HepG2 (cell line): ENCODE results near the gene MGAT4C. TPM values are rescaled to one million over a fixed set of nuclear protein-coding genes. Genes with fewer than 3 reads are reported as not detected.

Experiments used
- ATAC-seq: fragments of 200-7000 bp; cut with Tn5 transposase; 3 replicates; pipeline ENCODE4 v1.9.1; 2020; ENCODE audit warnings: mild to moderate bottlenecking, moderate library complexity
- BruUV-seq: library from RNA; stranded (reverse); fragments of 400-500 nt; replicated peaks from 2 replicates; lab custom pipeline; 2021; lab: Mats Ljungman, UMichigan
- CTCF ChIA-PET: fragments of 300-600 bp; formaldehyde crosslinking; extraction: SDS; loops from one replicate; lab custom pipeline; 2021; ENCODE audit warnings: low total read pairs, inconsistent platforms, low intra/inter-chr PET ratio; lab: Yijun Ruan, JAX
- POLR2A ChIA-PET: fragments of 350-600 bp; sonication (Branson Sonifier 250); formaldehyde crosslinking; loops from one replicate; lab custom pipeline; 2020; ENCODE audit warnings: antibody characterized with exemption, inconsistent platforms; lab: Yijun Ruan, JAX
- DNase-seq: peaks from one replicate; pipeline ENCODE4 v3.0.0-alpha.2; 2015; ENCODE audit warnings: low spot score
- FAIRE-seq: peaks from 3 replicates; lab custom pipeline; 2011; peaks lifted over from hg19 to GRCh38; lab: Jason Lieb, UNC
- H2AFZ ChIP-seq: one replicate; pipeline ENCODE4 v1.6.1; 2011; ENCODE audit warnings: low read length, inconsistent platforms
- H3K27ac ChIP-seq: fragments of 300-600 bp; 3 replicates; pipeline ENCODE4 v1.8.0; 2011; ENCODE audit warnings: mixed run types, mild to moderate bottlenecking, mixed read lengths, low read length, inconsistent platforms; ENCODE audit not compliant: insufficient read depth; ENCODE audit errors: extremely low read length
- H3K27me3 ChIP-seq, 2 experiments: fragments of 200-600 bp in 1 of 2; 2 replicates in 1 of 2; 3 replicates in 1 of 2; pipeline versions ENCODE4 v1.6.0 to v1.8.0; 2011; ENCODE audit warnings: low read length in 2 of 2, mild to moderate bottlenecking in 2 of 2, moderate library complexity in 2 of 2, inconsistent platforms in 1 of 2; ENCODE audit not compliant: insufficient read depth in 2 of 2, control insufficient read depth in 1 of 2
- H3K36me3 ChIP-seq, 2 experiments: fragments of 200-600 bp in 1 of 2; replicated peaks in 1 of 2; 2 replicates in 1 of 2; 3 replicates in 1 of 2; pipeline versions ENCODE4 v1.5.1 to v1.8.0; 2011; ENCODE audit warnings: low read length in 2 of 2, inconsistent platforms in 1 of 2; ENCODE audit not compliant: insufficient read depth in 2 of 2, control insufficient read depth in 1 of 2
- H3K4me1 ChIP-seq: 2 replicates; pipeline ENCODE4 v1.5.1; 2012; ENCODE audit warnings: low read length, inconsistent platforms; ENCODE audit not compliant: insufficient read depth
- H3K4me2 ChIP-seq: 2 replicates; pipeline ENCODE4 v1.6.0; 2011; ENCODE audit warnings: low read depth, low read length, inconsistent platforms
- H3K4me3 ChIP-seq, 3 experiments: fragments of 200-600 bp in 1 of 3; sonication (generic), shearing (Covaris generic) in 1 of 3; replicated peaks in 1 of 3; 2 replicates each; pipeline ENCODE4 v1.5.1; 2011 to 2016; ENCODE audit warnings: low read length in 3 of 3, inconsistent platforms in 2 of 3, low read depth in 2 of 3, mild to moderate bottlenecking in 2 of 3, control low read depth in 1 of 3, mixed read lengths in 1 of 3; ENCODE audit not compliant: insufficient read depth in 1 of 3
- H3K79me2 ChIP-seq: one replicate; pipeline ENCODE4 v1.6.1; 2011; ENCODE audit warnings: low read length, inconsistent platforms; ENCODE audit not compliant: insufficient read depth
- H3K9ac ChIP-seq: 2 replicates; pipeline ENCODE4 v1.6.0; 2011; ENCODE audit warnings: mild to moderate bottlenecking, low read depth, low read length, inconsistent platforms; ENCODE audit not compliant: insufficient read depth
- H3K9me3 ChIP-seq: 2 replicates; pipeline ENCODE4 v1.5.1; 2012; ENCODE audit warnings: mild to moderate bottlenecking, low read length
- H4K20me1 ChIP-seq: 2 replicates; pipeline ENCODE4 v1.6.0; 2011; ENCODE audit warnings: inconsistent platforms, mild to moderate bottlenecking, low read length, moderate library complexity; ENCODE audit not compliant: insufficient read depth
- HNRNPK ChIP-seq: fragments of 200-400 bp; formaldehyde crosslinking; IDR thresholded peaks from 2 replicates; pipeline ENCODE4 v1.6.1; 2018; ENCODE audit warnings: low read length, low read depth, moderate library complexity, mild to moderate bottlenecking; ENCODE audit not compliant: poor library complexity, severe bottlenecking
- MXI1 ChIP-seq: IDR thresholded peaks from 3 replicates; pipeline ENCODE4 v1.6.1; 2012; ENCODE audit warnings: low read depth, low read length, inconsistent platforms, borderline replicate concordance
- PATZ1 ChIP-seq: sonication (generic); formaldehyde crosslinking; IDR thresholded peaks from 2 replicates; pipeline ENCODE4 v1.4.0; 2020; ENCODE audit warnings: missing genetic modification reagents
- SCMH1 ChIP-seq: sonication (generic); formaldehyde crosslinking; IDR thresholded peaks from 2 replicates; pipeline ENCODE4 v1.9.0; 2021; ENCODE audit warnings: missing genetic modification reagents, mild to moderate bottlenecking, borderline replicate concordance
- SIN3B ChIP-seq: fragments of 150-350 bp; IDR thresholded peaks from 2 replicates; pipeline ENCODE4 v1.6.1; 2014; ENCODE audit warnings: low read length
- TCF7 ChIP-seq: sonication (generic); IDR thresholded peaks from 2 replicates; pipeline ENCODE4 v1.6.1; 2016; ENCODE audit warnings: antibody characterized with exemption, low read depth
- THYN1 ChIP-seq: sonication (generic); formaldehyde crosslinking; IDR thresholded peaks from 2 replicates; pipeline ENCODE4 v1.8.1; 2023; ENCODE audit warnings: low read depth, mild to moderate bottlenecking, moderate library complexity, missing genetic modification reagents, borderline replicate concordance
- WGBS: methylation state at CpG from one replicate; pipeline ENCODE4 v1.1.6; 2017; ENCODE audit warnings: low lambda C conversion rate; 5-methylcytosine and 5-hydroxymethylcytosine counted together
- in situ Hi-C: cut with HindIII; loops from 2 replicates; pipeline ENCODE4 v1.10.0; 2017; ENCODE audit warnings: low pct_unique_long_range_greater_than_20kb; ENCODE audit not compliant: extremely low pct_ligation_motif_present
- intact Hi-C: fragments of 100-400 bp; cut with micrococcal nuclease; formaldehyde crosslinking; loops from one replicate; pipeline ENCODE4 v1.10.0; 2022; ENCODE audit not compliant: unreplicated experiment
- polyA plus RNA-seq, 8 experiments: library from polyadenylated mRNA; depleted of rRNA in 3 of 8; stranded (reverse) in 7 of 8; unstranded in 1 of 8; fragments of >200 nt; fragmentation: Illumina TruSeq in 4 of 8; extraction: Trizol in 4 of 8; gene quantifications; 2 replicates each; pipeline versions ENCODE4 v1.2.1 to v1.2.3, GENCODE V29; 2011 to 2016; ENCODE audit warnings: low read depth in 4 of 8, missing spikeins in 1 of 8, mixed read lengths in 1 of 8; ENCODE audit not compliant: insufficient read depth in 1 of 8
- total RNA-seq, 5 experiments: library from RNA; depleted of rRNA; stranded (reverse); fragments of >200 nt; fragmentation: Illumina TruSeq; extraction: Trizol; gene quantifications; 2 replicates each; pipeline ENCODE4 v1.2.3, GENCODE V29; 2016; ENCODE audit warnings: low read depth in 1 of 5
- TF ChIP-seq, protein P1 (sequence below): conservative IDR thresholded peaks from 2 replicates; pipeline ENCODE4 v1.6.1; 2018; ENCODE audit warnings: missing genetic modification reagents
- TF ChIP-seq, protein P2 (sequence below): sonication (generic); formaldehyde crosslinking; IDR thresholded peaks from 2 replicates; pipeline ENCODE4 v1.4.0; 2020; ENCODE audit warnings: missing genetic modification reagents, borderline replicate concordance
- TF ChIP-seq, protein P3 (sequence below): IDR thresholded peaks from 2 replicates; pipeline ENCODE4 v1.6.1; 2016; ENCODE audit warnings: mild to moderate bottlenecking

Gene MGAT4C
- total and polyA plus RNA-seq, 2 of the 13 experiments (the other 11 are each of a cell fraction or from before 2014, with no cell fraction given): not detected

DNA sequence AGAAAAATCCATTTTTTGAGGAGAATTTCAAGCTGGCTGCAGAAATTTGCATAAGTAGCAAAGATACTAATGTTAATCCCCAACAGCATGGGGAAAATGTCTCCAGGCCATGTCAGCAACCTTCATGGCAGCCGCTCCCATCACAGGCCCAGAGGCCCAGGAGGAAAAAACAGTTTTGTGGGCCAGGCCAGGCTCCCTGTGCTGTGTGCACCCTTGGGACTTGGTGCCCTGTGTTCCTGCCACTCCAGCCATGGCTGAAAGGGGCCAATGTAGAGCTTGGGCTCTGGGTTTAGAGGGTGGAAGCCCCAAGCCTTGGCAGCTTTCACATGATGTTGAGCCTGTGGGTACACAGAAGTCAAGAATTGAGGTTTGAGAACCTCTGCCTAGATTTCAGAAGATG is 76.3 kb downstream of the MGAT4C start (continued):
- TF ChIP-seq, protein P1, sequence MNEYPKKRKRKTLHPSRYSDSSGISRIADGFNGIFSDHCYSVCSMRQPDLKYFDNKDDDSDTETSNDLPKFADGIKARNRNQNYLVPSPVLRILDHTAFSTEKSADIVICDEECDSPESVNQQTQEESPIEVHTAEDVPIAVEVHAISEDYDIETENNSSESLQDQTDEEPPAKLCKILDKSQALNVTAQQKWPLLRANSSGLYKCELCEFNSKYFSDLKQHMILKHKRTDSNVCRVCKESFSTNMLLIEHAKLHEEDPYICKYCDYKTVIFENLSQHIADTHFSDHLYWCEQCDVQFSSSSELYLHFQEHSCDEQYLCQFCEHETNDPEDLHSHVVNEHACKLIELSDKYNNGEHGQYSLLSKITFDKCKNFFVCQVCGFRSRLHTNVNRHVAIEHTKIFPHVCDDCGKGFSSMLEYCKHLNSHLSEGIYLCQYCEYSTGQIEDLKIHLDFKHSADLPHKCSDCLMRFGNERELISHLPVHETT (CRISPR knock-in tag): no peak
- TF ChIP-seq, all 625 proteins: peak for 0

DNA sequence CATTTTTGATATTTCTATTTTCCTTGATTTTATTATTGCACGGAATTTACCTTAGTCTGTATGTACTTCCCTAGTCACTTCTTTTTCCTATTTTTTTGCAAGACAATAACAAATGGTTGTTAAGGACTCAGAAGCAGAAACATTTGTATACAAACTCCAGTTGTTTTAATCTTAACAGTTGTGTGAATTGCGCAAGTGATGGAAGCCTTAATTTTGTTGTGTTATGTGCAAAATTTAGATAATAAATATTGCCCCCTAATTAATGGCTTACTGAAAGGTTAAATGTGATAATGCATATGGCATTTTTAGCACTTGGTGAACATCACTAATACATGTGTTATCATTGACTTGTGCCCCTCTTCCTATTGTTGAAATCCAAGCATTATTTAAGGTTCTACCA is 82.0 kb downstream of the MGAT4C start:
- no peak for DNase-seq
- ChIA-PET POLR2A (no interaction called here), CTCF (no interaction called here)
- no peak for ATAC-seq
- no peaks in the 10 kb centered on the region for H4K20me1 ChIP-seq
- in situ Hi-C loops (no loop called here), intact Hi-C loops (no loop called here)
- no peaks in the 10 kb centered on the region for H3K27me3 ChIP-seq
- no peaks in the 10 kb centered on the region for H3K79me2 ChIP-seq
- no peak overlapping the region for H3K27ac ChIP-seq
- H2AFZ ChIP-seq: no peak overlapping the region
- no peaks in the 10 kb centered on the region for H3K4me1 ChIP-seq
- no peak overlapping the region for H3K4me2 ChIP-seq
- 4% methylated on average over 2 of the region's 2 CpGs for whole genome bisulfite sequencing
- H3K36me3 ChIP-seq: no peaks in the 10 kb centered on the region
- BruUV-seq: no TSS peak
- H3K9ac ChIP-seq: no peak overlapping the region
- FAIRE-seq: no peak
- no peaks in the 10 kb centered on the region for H3K9me3 ChIP-seq
- H3K4me3 ChIP-seq: no peak overlapping the region
- TF ChIP-seq SCMH1 (CRISPR knock-in tag) (no peak), SIN3B (no peak), THYN1 (no peak), TCF7 (no peak), PATZ1 (CRISPR knock-in tag) (no peak), HNRNPK (no peak), MXI1 (no peak)
- TF ChIP-seq, protein P2, sequence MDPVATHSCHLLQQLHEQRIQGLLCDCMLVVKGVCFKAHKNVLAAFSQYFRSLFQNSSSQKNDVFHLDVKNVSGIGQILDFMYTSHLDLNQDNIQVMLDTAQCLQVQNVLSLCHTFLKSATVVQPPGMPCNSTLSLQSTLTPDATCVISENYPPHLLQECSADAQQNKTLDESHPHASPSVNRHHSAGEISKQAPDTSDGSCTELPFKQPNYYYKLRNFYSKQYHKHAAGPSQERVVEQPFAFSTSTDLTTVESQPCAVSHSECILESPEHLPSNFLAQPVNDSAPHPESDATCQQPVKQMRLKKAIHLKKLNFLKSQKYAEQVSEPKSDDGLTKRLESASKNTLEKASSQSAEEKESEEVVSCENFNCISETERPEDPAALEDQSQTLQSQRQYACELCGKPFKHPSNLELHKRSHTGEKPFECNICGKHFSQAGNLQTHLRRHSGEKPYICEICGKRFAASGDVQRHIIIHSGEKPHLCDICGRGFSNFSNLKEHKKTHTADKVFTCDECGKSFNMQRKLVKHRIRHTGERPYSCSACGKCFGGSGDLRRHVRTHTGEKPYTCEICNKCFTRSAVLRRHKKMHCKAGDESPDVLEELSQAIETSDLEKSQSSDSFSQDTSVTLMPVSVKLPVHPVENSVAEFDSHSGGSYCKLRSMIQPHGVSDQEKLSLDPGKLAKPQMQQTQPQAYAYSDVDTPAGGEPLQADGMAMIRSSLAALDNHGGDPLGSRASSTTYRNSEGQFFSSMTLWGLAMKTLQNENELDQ (CRISPR knock-in tag): no peak
- TF ChIP-seq, protein P3, sequence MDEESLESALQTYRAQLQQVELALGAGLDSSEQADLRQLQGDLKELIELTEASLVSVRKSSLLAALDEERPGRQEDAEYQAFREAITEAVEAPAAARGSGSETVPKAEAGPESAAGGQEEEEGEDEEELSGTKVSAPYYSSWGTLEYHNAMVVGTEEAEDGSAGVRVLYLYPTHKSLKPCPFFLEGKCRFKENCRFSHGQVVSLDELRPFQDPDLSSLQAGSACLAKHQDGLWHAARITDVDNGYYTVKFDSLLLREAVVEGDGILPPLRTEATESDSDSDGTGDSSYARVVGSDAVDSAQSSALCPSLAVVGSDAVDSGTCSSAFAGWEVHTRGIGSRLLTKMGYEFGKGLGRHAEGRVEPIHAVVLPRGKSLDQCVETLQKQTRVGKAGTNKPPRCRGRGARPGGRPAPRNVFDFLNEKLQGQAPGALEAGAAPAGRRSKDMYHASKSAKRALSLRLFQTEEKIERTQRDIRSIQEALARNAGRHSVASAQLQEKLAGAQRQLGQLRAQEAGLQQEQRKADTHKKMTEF (CRISPR knock-in tag): no peak
- TF ChIP-seq, all 625 proteins: peak for 0
